HG02852 (cell line): ENCODE measurements around the gene BIRC7.

Experiments
- ATAC-seq: cut with Tn5 transposase; IDR thresholded peaks from one replicate; pipeline ENCODE4 v1.9.1; 2021; ENCODE audit warnings: mild to moderate bottlenecking, moderate library complexity; ENCODE audit not compliant: unreplicated experiment

Gene BIRC7

DNA sequence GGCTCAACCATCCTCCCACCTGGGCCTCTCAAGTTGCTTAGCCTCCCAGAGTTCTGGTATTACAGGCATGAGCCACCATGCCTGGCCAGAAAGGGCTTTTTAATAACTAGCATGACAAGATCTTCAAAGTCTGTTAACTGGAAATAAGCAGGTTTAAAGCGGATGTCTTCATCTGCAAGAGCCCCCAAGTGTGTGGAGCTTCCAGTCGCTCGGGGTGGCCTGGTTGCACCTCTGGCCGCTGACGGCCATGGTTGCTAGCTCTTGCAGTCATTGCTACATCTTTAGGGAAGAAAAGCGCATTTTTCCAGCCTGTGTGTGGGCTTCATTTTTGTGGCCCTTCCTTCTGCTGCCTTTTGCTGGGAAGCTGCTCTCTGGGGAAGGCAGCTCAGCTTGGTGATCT lies 44.7 kb downstream of the BIRC7 start:
- no peak for ATAC-seq

GRCh38 chr20:63280929-63281545 lies 45.3 kb downstream of the BIRC7 start:
- ATAC-seq = no peak

- ATAC-seq = no peak
Observed at GRCh38 chr20:63281742-63282665, 46.3 kb downstream of the BIRC7 start.

- no peak for ATAC-seq
Observed at GRCh38 chr20:63282946-63283345, 47.2 kb downstream of the BIRC7 start.

DNA sequence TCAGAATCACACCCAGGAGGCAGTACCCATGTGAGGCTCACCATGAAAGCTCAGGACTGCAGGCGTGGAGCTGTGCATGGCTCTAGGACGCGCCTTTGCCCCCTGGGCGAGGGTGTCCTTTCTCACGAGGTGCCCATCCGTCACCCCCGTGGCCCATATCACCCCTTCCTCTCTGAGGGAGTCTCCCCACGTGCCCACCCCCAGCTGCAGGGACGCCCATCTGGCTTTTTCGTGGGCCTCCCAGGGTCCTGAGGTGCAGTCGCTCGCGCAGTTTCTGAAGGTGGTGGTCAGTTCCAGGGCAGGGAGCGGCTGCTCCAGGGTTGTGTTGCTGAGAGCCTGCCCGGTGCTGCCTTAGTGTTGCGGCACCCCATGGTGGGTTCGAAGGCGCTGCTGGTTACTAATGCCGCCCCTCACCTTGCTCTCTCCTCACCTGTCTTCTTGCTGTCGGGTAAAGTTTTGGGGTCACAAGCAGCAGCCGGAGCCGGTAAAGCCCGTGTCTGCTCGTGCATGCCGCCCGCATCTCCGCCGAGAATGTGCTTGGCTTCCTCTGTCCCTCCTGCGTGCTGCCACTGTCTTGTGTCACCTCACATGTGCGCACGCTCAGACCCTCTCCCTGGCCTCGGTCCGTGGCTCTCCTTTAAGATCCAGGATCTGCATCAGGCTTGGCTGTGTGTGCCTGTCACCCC lies 47.8 kb downstream of the BIRC7 start:
- no peak for ATAC-seq

DNA sequence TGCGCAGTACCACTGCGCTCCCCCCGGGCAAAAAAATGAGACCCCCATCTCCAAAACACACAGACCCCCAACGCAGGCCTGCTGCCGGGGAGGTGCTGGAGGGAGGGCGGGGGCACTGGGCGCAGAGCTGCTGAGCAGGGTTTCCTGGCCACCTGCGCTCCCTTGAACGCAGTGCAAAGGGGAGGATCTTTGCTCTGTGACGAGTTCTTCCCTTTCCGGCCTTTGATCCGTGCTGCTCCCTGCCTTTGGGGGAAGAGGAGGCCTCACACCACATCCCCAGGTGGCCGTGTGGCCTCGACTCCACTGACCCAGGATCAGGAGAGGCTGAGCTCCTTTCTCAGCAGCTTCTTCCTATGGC lies 48.4 kb downstream of the BIRC7 start:
- ATAC-seq = no peak

DNA sequence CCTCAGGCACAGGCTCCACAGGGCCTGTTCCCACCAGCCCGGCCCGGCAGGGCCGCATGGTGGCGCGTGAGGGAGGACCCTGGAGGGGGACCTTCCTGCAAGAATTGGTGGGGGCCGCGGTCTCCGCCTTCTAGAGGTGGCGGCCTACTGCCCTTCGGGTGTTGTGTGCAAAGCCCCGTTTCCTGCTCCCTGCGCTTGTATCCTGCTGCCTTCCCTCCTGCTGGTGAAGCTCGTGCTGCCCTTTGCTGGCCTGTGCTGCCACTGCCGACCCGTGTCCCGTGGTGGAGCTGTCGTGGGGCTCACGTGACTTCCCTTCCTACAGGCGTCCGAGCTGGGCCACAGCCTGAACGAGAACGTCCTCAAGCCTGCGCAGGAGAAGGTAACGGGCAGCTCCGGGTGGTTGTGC lies 48.8 kb downstream of the BIRC7 start:
- no peak for ATAC-seq

DNA sequence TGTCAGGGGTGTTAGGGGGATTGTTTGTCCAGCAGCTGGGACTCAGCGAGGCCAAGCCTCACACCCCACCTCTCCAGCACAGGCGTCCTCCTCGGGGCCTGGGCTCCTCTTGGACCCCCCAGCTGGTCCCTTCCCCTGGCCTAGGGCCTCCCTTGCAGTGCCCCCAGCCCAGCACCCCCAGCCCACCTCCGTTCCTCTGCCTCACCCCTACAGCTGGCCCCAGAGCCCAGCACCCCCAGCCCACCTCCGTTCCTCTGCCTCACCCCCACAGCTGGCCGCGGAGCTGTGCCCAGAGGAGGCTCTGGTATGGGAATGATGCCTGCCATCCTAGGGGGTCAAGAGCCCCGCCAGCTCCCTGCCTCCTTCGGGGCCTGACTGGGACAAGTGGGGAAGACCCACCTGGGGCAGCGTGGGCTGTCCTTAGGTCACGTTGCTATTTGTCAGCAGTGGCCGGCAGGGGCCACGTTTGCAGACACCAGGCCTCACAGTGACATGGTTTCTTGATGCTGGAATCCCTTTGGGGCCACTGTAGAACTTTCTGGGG lies 49.3 kb downstream of the BIRC7 start:
- no peak for ATAC-seq

DNA sequence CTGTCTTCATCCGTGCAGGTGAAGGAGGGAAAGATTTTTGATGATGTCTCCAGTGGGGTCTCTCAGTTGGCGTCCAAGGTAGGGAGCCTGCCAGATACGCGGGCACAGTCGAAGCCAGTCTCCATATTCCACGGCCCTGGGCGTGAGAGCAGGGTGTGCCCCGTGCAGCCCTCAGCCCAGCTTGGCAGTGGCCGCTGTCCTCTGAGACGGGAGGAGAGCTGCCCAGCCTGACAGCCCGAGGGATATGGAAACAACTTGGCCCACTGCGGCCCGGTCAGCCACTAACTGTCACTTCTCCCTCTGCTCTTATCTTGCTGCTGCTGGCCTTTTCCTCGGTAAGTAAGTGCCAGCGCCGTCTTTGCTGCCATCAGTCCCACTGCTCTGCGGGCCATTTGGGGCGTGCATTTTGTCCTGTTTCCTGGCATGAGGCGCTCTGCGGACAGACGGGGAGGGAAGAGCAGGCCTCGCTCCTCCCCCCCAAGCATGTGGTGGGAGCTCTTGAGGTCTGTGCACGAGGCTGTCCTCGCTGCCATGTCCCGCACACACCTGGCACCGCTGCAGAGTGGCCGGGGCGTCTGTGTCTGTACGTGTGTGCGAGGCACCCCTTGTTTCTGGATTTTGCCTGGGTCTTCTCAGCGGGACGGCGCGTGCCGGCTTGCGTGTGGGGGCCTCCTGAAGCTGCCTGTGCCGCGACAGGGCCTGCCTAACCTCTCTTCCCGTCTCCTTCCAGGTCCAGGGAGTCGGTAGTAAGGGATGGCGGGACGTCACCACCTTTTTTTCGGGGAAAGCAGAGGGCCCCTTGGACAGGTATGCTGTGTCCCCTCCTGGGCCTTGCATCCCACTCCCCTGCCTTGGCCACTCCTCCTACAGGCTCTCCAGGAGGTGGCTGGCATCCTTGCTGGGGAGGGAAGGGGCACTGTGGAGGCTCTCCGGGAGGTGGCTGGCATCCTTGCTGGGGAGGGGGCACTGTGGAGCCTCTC lies 50.2 kb downstream of the BIRC7 start:
- ATAC-seq = no peak

DNA sequence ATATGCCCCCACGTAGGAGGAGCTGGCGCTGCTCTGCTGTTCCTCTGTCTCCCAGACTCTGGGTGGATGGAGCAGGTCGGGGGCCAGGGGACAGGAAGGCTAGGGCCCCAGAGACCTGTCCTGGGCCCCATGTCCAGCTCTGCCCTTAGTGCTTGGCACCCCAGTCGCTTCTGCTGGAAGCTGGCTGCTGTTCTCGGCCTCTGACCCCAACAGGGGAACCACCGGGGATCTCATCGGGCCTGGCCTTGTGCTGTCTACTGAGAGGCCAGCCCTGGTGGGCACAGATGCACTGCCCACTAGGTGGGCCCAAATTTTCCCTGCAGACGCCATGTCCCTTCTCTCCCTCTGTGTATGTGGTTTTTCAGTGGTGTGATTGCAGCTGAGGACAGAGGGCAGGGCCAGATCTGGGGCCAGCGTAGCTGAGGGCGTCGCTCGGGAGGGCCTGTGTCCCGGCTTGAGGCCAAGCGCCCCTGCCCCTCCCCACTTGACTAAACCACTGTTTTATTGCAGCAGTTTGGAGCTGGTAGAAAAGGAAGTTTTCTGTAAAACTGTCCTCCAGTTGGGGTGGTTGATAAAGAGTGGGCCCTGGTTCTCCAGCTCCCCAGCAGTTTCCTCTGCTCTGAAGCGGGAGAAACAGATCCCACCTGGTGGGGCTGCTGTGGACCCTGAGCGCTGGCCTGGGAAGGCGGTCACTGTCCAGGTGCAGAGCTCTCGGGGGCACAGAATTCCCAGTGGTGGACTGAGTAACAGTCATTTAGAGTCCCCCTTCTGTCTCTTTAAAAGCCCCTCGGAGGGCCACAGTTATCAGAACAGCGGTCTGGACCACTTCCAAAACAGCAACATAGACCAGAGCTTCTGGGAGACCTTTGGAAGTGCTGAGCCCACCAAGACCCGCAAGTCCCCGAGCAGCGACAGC lies 51.3 kb downstream of the BIRC7 start:
- no peak for ATAC-seq

DNA sequence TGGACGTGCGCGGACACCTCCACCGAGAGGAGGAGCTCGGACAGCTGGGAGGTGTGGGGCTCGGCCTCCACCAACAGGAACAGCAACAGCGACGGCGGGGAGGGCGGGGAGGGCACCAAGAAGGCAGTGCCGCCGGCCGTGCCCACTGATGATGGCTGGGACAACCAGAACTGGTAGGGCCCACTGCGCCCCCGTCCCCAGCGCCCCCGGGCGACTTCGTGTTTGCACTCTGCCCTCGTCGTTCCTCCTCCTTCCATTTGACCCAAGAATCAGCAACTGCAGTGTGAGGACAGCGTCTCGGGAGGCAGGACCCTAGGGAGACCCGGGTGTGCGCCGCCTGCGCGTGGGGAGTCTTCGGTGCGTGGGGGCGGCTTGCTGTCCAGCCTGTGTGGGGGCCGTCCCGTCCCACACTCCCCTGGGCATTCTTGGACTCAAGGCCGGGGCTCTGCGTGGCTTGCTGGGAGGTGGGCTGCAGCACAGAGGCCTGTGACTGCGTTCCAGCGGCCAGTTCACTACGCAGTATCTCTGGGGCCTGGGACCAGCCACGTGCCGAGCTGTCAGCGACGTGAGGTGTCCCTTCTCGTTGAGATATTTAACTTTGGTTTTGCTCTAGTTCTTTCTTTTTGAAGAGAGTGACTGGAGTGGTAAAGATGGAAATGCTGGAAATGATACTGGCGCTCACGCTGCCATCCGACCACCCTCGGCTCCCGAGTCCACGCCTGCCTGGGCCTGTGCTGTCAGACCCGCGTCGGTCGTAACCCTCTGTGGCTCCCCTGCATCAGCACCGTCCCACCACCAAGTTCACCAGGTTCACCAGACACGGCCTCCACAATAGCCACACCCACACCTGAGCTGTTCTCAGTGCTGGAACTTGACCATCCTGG lies 52.2 kb downstream of the BIRC7 start:
- no peak for ATAC-seq

- ATAC-seq = no peak
Observed at GRCh38 chr20:63288581-63289251, 53.0 kb downstream of the BIRC7 start.

DNA sequence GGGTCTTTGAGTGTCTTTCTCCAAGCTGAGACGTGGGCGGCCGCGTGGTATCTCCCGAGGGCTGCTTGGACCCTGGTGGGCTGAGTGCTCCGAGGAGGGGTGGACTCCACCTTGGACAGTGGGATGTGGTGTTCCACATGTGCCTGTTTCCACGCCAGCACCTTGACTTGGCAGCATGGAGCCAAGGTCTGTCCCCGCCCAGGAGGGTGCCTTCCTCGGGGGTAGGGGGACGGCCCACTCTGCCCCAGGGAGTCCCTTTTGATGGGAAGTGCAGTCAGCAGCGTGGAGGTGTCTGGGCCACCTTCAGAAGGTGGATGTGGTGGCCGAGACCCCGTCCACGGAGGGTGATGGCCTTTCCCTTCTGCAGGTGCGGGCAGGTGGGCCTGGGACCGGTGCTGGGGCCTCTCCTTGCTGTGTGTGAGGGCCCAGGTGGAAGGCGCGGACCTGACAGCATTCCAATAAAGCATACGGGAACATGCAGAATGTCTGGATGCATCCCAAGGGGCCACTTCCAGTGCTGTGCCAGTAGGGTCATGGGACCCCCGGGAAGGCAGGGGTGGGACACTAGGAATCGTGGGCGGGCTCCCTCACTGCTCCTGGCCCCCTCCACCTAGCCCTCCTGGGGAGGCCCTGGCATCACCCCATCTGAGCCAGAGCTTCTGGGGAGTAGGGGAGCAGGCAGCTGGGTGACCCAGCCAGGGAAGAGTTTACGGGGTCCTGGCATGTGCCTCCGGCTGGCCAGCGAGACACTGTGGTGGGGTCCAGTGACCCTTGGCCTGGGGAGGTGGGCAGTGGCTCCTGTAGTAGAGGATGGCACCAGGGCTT lies 53.8 kb downstream of the BIRC7 start:
- no peak for ATAC-seq
